HG03095 (cell line): ENCODE results near the gene KDR.

Source experiments
- ATAC-seq: cut with Tn5 transposase; IDR thresholded peaks from one replicate; pipeline ENCODE4 v1.9.1; 2021; ENCODE audit warnings: moderate library complexity; ENCODE audit not compliant: unreplicated experiment

Gene KDR

DNA sequence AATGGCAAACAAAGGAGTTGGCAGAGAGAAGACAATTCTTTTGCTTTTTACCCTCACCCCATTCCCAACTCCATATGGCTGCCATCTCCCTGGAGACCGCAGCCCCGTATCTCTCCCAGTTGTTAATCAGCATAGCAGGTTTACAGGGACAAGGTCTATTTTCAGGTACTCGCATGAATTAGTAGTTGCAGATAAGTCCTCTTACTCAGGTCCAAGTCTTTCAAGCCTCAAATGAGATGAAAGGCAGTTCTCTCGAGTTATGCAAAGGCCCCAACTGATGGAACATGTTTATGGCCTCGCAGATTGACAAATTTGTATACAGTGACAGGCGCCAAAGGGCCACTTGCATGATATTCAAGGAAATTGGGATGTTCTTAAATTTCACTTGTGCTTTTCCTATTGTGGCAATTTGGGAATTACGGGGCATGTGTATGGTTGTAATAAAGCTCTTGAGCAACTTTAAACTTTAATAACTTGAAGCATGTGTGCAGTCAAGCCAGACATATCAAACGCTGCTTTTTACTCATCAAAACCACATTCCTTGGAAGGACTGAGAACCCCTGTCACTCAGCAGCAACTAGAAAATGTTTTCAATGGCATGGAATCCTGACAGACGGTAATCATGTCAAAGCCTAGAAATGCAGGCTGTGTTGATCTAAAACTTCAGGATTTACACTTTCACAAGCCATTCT, 45.1 kb downstream of the KDR start:
- no peak for ATAC-seq

DNA sequence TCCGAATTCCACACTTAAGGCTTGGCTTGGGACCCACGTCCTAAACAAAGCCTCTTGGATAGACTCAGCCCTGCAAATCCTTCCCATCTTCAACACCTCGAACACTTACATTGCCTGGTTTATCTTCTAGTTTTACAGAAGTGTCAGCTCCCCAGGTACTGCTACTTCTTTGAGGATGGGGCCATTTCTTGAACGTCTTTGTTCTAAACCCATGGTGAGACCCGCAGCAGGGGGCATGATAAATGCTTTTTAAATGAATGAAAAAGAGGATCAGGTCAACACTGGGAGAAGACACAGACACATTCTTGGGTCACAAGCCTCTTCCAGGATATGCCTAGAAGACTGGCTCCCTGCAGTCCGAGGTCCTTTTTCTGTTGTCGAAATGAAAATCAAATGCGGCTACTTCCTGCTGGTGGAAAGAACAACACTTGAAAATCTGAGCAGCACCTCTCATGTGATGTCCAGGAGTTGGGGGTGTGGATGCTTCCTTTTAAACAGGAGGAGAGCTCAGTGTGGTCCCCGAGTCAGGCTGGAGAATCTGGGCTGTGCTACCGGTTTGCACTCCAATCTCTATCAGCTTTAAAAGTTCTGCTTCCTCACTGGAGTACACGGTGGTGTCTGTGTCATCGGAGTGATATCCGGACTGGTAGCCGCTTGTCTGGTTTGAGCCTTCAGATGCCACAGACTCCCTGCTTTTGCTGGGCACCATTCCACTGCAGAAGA, 45.8 kb downstream of the KDR start:
- ATAC-seq = no peak

DNA sequence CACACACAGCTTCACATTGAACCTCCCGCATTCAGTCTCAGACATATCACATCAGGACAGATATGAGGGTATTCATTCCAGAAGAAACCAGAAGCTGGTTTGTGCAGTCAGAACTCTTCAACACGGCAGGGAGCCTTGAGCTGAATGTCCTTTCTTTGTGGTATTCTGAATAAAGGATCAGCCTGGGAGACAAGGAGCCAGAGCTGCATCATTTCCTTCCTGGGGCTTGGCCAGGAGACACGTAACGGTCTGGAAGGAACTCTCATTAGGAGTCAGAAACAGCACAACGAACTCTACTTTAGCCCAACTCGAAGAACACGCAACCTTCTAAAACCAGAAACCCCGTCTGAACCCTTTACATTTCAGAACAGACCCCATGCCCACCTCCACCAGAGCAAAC, 46.4 kb downstream of the KDR start:
- ATAC-seq = no peak

DNA sequence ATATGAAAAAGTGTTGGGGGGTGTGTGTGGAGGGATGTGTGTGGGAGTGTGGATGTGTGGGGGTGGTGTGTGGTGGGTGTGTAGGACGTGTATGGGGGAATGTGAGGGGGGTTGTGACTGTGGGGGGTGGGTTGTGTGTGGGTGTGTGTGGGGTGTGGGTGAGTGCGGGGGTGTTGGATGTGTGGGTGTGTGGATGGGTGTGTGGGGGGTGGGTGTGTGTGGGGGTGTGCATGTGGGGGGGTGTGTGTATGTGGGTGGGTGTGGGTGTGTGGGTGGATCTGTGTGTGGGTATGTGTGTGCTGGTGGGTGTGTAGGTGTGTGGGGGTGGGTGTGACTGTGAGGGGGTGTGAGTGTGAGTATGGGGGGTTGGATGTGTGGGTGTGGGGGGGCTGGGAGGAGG, 47.8 kb downstream of the KDR start:
- ATAC-seq = no peak

DNA sequence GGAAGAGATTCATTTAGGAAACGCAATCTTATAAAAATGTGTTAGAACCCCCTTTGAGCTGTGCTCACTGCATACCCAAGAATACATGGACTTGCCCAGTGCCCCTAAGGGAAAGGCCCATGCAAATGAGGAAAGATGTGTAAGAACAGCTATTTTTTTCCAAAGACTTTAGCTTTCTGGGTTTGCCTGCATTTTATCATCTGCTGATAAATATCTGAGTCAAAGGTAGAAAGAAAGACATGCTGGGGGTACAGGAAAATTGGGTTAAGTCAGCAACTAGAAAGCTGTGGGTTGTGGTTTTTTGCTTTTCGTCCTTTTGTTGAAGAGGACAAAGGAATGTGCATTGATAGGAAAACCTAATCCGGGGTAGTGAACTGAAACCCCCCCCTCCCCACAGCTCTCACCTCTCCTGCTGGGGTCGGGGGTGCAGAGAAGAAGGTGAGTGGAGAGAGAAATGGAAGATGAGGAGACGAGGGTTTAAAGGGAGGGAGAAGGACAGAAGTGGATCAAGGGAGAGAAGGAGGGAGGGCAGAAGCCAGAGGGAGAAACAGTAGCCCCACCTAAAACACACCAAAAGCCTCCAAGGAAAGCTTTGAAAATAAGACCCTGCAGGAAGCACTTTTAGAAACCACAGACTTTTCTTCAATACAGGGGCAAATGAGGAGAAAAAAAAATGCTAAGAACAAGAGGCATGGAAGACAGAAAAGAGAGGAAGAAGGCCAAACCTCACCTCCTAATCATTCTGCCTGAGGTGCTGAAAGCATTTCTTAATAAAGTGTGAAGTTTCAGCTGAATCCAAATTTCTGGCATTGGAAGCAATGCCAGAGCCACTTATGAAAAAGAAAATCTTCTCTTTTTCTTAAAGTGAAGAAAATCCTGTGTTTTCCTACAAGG, 49.3 kb downstream of the KDR start:
- ATAC-seq = no peak

DNA sequence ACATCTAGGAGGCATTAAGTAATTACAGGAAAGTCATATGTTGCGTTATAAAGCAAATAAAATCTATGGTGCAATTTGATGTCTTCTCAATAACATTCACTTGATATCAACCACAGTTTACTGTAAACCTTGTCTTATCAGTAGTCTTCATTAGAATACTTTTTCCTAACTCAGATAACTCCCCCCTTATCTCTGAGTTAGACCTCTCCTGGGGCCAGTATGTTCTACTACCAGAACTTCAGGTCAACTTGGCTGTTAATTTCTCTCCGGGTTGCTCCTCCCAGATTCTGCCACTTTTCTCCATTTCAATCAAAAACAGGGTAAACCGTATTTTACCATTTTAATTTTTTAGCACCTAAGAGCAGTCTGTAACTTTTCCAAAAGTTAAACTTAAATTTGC, 50.0 kb downstream of the KDR start:
- no peak for ATAC-seq

DNA sequence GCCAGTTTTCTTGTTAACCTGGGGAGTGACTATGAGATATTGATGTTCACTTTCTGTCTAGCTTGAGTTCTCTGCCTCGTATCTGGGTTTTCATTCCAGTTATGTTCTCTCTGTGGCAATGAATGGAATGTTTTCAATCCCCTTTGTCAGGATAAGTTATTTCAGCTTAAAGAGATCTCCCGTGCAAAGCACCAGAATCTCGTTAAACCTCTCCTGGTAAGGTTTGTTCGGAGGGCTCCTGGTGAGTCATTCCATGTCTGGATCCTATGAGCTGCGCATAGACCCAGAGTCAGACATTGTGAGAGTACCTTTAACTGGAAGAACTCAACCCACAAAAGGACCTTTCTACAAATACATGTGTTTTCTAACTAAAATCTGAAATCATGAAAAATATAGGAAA, 51.0 kb downstream of the KDR start:
- no peak for ATAC-seq

DNA sequence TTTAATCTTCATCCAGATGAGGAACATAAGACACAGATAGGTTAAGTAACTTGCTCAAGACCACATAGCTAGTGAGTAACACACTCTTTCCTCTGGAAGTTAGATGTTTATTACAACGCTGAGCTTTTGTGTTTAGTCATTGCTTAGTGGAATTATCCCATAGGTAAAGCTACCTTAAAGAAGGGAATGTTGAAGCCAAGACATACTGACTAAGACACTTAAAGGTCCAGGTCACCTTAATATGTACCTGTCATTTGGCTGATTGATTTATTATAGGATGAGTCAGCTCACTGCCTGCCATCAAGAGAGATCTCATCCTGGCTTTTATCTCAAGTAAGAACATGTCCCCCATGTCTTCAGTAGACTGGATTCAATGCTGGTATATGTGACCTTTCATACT, 53.4 kb downstream of the KDR start:
- ATAC-seq = no peak

DNA sequence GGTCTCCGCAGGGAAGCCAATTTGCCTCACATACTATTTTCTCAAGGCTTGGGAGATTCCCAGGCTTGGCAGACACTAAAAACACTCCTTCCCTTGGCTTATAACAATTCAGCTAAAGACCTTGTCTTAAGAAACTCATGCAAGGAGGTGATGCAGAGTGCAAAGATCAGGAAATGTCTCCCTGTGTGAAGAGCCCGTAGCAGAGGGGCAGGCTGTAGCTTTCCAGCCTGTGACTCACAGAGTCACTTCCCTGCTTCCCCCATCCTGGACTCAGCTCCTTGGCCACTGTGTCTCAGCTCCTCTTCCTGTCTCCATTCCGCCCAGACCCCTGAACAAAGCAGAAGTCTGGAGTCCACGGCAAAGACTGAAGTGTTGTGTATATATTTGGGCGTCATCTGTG, 56.1 kb downstream of the KDR start:
- no peak for ATAC-seq

DNA sequence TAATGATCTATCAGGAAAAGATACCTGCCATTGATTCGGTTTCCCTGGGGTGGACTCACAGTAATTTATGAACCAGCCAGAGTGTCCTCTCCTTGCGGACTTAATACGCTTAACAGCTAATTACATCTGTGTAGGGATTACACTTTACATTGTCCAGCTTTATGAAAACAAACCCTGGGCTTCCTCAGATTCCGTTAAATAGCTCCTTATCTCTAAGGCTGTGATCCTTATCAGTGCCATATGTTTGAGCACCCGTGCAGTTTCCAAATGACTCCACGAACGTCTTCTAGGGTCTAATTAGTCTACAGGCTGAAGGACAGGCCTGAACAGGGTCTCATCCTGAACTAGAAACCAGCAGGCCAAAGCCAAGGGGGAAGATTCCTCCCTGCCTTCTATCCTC, 56.9 kb downstream of the KDR start:
- no peak for ATAC-seq

DNA sequence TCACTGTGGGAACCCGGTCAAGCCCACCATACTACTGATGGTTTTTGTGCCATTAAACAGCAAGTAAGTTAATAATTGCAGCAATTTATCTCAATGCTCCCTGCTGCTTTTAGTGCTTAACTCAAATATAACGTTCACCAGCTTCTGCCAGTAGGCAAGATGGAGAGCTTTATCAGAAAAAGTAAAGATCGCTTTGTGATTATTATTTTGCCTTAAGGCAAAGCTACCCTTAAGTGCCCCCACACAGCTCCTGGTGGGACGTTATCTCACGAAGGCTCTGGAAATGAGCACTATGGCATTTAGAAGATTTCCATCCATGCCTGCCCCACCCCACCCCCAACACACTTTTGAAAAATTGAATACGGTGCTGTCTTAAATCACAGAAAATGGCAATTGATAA, 59.4 kb downstream of the KDR start:
- no peak for ATAC-seq

DNA sequence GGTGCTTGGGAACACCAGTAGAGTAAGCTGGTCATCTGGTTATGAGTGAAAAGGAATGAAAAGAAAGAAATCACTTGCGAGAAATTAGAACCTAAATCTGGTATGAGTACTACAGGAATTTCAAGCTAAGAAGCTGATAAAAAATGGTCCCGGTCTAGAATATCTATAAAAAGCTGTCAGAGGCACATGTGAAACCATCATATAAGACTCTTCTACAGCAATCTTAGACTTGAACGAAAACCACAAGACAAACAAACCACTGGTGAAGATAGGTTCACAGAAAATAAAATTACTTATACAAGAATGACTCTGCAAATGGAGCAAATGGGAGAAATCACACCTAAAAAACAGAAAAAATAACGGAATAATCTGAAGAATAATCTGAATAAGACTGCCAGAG, 69.9 kb downstream of the KDR start:
- ATAC-seq = no peak

DNA sequence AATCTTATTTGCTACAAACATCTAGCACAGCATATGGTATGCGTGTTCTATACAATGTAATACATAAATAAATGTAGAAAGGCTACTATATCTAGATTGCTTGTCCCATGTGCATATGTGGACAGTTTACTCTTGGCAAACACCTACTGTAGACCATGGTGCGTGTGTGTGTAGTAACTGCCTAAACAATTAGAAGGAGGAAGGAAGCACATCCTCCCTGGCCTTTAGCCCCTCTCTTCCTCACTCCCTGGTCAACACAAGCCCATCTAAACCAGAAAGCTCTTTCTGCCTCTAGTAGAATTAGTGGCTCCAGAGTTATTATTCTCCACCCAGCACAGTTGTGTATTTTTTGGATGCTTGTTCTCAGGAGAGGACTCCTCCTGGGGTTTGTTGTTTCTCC, 73.9 kb downstream of the KDR start:
- no peak for ATAC-seq

DNA sequence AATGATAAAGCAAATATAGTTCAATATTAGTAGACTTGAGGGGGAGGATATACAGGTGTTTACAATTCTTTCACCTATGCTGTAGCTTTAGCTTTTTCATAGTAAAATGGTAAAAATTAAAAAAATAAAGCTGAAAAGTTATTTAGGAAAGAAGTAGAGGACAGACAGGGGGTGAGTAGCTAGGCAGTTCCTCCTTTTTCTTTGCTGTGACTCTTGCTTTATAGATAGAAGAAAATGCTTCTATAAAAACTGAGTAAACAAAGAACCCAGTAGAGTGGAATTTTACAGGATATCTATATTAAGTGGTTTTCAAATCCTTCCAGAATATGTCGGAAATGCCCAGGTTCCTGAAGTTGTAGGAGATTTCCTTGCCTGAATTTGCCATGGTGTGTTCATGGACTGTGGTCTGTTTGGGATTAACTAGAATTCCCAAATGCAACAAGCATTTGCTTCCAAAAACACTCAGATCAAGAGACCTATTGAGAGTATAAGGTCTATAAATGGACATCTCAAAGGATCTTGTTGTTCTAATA, 74.9 kb downstream of the KDR start:
- no peak for ATAC-seq

DNA sequence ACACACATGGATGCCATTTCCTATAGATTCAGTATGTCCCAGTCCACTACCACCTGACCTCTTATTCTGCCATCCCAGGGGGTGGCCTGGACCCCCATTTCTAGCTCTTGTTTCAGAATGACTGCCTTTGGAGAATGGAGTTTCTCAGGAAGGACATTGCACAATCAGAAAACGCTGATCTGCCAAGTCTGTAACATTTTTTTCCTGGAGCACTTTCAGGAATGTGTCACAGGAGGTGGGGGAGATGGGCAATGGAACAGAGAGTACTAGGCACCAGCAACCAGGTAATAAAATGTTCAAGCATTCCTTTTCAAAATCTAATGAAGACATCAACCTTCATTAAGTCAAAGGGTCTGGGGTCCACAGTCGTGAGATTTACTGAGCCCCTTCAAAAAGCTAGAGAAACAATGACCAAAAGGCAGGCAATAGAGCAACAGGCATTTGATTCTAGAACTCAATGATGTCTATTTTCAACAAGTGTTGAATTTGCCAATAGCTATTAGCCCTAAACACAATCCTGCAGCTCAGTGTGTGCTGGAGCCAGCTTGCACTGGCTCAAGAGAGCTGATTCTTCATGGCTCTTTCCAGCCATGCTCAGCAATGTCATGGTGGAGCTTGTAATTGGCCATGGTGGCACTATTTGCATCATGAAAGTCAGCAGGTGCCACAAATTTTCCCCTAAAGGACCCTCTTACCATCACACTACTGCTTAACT, 87.1 kb downstream of the KDR start:
- ATAC-seq = no peak

DNA sequence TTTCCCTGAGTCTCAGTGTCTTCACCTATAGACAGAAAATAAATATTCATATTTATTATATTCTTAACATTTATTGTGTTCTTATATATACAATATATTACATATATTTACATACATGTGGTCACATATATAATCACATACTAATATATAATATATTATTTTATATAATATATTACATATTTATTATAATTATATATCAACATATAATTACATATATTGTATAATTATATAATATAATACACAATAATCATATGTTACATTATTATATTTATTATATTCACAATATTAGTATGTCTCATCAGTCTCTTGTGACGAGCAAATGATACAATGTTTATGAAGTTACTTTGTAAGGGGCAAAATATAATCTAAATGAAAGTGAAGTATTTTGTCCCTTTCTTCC, 87.7 kb downstream of the KDR start:
- no peak for ATAC-seq

DNA sequence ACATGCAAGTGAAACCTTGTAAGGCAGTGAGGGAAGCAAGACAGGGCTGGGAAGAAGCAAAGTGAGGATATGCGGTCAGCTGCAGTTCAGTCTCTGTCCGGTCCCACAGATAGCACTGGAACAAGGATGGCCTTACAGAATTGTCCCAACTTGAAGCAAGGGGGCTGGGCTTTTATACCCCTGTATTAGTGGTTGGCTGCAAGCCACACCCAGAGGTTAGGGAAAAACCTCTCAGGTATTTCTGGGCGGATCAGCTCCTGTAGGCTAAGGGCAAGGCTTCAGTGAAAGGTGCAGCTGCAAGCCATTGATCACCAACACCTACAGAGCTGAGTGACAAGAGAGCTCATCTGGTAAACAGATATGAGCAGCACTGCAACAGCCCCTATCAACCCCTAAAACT, 89.0 kb downstream of the KDR start:
- no peak for ATAC-seq

DNA sequence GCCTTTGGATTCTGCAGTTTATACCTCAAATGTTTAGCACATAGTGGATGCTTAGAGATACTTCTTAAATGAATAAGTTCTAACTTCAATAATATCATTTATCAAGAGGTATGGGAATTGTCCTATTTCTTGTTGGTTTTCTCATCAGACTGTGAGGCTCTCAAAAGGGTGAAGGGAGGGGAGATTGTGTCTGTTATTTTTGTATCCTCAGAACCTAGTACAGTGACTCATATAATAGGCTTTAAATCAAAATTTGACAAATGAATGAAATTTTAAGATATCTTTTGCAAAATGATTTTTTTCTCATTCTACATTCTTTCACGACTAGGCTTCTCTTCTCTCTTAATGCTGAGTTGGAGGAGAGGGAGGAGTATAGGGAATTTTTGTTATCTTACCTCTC, 89.5 kb downstream of the KDR start:
- no peak for ATAC-seq

DNA sequence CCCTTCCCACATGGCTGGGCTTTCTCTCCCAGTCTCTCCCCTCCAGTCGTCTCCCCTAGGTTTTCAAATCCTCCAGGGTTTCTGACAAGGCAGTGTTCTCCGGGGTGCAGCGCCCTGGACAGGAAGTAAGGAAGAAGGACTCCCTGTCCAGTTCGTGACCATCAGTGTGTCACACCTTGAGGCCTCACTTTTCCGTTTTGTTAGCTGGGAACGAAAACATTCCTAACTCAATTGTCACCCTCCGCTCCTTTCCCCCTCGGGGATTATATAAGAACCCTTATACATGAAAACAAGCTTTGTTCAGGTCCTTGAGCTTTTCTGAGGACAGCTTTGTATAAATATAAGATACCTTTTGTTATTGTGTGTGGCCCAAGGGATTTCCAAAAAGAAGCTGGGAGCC, 92.1 kb downstream of the KDR start:
- no peak for ATAC-seq

DNA sequence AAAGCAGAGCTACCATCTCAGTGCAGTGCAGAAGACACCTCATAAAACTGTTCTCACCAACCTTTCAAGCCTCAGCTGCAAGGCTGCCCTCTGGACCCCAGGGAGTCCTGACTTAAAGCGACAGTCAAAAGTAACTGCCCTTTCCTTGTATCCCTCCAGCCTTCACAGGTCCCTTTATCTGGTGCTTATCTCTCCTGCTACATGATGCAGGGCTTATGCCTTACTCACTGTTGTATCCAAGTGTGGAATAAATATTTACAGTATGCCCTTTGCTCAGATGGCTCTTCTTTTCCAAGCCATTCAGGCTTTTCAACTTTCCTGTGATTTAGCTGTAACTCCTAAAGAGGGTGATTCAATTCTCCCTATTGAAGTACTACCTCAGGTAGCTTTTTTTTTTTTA, 92.6 kb downstream of the KDR start:
- no peak for ATAC-seq

DNA sequence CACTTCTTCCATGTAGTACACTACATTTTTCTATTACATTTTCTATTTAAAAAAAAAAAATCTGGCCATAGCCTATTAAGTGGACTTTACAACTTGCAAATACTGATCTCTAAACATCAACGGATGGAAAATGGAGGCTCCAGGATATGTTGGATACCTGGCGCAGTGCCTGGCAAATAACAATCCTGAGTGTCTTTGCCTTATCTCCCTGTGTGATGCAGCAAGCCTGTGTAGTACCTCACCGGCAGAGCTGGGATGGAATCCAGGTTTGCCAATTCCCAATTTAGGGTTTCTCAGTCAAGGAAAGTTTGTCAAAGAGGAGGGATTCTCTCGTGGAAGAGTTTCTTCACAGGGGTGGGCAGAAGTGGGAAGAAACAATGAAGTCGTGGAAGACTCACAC, 93.2 kb downstream of the KDR start:
- no peak for ATAC-seq
